ENCODE results near the gene TRIM4. TPM values are rescaled to one million over a fixed set of nuclear protein-coding genes. Genes with fewer than 3 reads are reported as not detected.
"Not testable (repeated sequence)": the region's sequence is repeated elsewhere in the genome, so short reads cannot be mapped to it uniquely, and the experiment has no call there.

The TRIM4 gene
- total RNA-seq, 1 donor from 2014 or later = 13.7 TPM

DNA sequence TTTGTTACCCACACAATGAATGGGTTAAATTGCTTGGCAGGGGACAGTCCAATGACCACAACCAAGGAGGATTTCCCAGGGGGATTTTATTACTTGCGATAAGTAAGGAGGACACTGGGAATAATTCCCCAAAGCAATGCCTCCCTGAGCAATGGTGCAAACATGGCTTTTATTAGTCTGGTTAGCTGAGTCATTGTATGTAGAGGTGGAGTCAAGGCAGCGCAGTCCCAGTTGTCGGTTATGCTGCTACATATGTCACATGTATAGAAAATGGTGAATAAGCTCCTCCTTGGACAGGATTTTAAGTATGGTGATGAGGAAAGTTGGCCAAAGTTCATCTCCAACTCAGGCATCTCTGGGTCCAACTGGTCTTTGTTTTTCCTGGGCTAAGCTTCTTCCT lies 3.9 kb upstream of the TRIM4 start:
- ATAC-seq = no peak
- no peak for DNase-seq (ENCODE audit: low spot score)

DNA sequence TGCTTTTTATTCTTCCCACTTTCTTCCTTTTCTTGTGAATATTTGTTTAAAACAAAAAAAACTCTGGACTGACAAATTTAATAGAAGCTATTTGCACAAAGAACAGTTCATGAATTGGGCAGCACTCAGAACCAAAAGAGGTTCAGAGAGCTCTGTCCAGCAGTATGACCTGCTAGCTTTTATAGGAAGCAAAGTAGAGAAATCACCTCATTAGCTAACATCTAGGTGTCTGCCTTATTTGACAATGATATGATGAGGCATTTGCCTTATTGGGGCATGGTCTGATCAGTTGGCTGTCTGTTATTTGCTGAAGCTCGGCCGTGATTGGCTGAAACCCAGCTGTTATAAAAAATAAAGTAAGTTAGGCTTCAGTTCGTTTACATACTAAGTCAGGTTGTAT lies 819 bp upstream of the TRIM4 start:
- no peak for DNase-seq (ENCODE audit: low spot score)
- no peak for ATAC-seq

DNA sequence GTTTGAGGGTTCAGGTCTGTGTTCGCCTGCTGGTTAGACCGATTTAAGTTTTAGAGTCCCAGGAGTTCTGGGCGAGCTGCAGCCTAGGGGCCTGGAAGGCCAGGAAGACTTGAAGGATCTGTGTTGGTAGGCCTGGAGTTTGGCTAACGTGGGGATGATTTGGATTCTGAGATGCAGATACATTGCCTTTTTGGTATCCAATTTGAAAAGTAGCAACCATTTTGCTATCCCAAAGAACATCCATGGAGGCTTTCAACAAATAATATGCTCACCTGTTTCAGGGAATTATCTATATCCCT lies 433 bp upstream of the TRIM4 start:
- ATAC-seq (no peak), DNase-seq (ENCODE audit: low spot score) (no peak)

DNA sequence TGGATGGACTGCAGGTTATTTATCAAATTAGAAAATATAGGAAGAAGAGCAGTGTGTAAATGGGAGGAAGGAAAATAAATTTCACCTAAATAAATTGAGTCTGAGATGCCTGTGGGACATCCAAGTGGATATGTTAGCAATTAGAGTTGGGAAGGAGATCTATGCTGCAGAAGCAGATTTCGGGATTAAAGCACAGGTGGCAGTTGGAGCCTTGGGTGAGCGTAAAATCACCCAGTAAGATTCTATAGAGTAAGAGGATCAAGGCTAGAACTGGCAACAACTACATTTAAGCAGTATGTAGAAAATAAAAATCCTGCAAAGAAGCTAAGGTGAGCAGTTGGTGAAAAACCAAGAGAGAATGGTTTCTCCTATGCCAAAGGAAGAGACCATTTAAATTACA lies 8.4 kb downstream of the TRIM4 start:
- ATAC-seq (no peak), DNase-seq (ENCODE audit: low spot score) (no peak)

DNA sequence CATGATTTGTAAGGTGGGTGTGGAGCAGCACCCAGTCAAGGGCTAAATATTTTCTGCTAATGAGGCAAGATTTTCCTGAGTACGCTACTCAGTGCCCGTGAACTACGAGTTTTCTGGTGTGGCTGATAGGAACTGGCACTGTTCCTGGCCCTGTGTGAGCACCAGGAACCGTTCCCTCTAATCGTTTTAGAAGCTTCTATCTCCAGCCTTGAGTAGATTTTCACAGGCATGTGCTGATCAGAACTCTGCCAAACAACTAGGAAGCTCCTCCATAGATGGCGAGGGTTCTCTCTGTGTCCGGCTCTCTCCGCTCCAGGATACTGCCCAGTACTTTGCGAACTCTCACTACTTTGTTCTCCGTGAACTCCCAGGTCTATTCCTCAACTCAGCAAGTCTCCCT lies 17.7 kb downstream of the TRIM4 start:
- no peak for DNase-seq (ENCODE audit: low spot score)
- peak; percentile 15 for ATAC-seq

DNA sequence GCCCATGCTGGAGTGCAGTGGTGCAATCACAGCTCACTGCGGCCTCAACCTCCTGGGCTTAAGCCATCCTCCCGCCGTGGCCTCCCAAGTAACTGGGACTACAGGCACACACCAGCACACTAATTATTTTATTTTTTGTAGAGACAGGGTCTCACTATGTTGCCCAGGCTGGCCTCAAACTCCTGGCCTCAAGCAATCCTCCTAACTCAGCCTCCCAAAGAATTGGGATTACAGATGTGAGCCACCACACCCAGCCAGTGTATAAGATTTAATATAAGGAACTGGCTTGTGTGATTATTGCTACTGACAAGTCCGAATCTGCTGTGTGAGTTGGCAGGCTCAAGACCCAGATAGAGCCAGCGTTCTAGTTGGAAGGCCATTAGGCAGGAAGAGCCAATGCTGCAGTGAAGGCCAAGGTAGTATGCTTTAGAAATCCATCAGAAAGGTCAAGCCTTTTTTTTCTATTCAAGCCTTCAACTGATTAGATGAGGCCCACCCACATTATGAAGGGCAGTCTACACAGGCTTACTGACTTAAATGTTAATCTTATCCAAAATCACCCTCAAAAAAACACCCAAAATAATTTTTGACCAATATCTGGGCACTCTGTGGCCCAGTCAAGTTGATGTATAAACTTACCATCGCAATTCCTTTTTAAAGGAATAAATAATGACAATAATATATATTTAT lies 19.4 kb downstream of the TRIM4 start:
- ATAC-seq (no peak), DNase-seq (ENCODE audit: low spot score) (no peak)

DNA sequence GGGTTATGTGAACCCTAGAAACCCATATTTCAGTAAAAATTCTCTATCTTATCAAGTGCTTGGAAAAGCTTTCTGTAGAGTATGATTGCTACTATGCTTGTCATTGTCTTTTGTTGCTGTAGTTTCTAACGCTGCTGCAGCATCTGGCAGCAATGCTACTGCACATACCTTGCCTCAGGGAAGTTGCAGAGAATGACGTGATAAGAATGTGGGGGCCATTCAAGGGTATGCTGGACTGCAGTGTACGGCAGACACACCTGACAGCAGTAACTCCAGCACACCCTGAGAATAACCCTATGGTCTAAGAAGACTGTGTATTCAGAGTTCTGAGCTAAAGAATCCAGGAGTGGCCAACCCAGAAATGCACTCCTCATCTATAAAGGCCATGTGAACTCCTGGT lies 20.5 kb downstream of the TRIM4 start:
- DNase-seq (ENCODE audit: low spot score) (no peak), ATAC-seq (no peak)

DNA sequence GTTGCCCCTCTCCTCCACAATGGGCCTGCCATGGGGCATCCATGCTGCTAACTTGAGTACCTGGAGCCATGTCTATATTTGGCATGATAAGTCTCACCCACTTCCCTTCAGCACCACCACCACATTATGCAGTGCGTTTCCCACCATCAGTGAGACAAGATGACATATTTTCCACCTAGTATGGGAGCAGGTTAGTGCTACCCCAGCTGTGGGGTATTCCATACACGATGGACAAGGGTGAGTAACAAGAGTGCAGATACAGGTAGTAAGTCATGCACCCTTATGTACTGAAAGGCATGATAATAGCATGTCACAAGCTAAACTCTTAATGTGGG lies 21.3 kb downstream of the TRIM4 start:
- ATAC-seq (no peak), DNase-seq (ENCODE audit: low spot score) (no peak)

DNA sequence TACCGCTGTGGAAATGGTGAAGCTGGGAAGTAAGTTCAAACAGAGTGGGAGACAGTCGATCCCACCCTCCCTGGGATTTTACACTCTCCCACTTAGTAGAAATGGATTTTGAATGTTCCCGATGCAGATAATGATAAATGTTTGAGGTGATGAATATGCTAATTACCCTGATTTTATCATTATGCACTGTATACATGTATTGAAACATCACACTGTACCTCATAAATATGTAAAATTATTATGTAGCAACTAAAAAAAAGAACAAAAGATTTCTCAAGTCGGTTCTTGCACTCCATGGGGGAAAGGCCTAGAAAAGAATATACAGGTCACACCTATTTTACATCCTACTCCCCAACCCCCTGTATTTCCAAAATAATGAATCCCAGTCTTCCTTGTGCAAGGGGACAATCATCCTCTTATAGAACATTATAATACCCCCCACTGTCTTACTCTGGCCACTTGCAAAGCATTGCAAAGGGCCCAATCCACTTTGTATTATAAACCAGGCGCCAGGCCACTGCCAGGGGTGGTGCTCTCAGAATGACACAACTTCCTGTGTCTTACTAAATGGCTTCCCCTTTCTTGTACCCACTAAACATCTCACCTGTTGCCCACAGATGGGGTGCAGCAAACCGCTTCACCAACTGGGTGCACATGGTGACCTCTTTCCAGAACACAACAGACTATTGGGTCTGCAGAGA lies 21.9 kb downstream of the TRIM4 start:
- DNase-seq (ENCODE audit: low spot score) (no peak), ATAC-seq (no peak)

DNA sequence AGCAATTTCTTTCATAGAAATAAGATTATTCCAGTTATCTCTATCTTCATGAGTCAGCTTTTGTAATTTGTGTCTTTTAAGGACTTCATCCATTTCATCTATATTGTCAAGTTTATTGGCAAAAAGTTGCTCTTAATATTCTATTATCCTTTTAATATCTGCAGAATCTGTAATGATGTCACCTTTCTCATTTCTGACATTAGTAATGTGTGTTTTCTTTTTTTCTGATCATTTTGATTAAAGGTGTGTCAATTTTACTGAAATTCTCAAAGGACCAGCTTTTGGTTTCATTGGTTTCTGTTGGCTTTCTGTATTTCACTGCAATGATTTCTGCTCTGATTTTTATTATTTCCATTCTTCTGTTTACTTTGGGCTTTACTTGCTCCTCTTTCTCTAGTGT lies 24.6 kb downstream of the TRIM4 start:
- no peak for ATAC-seq

DNA sequence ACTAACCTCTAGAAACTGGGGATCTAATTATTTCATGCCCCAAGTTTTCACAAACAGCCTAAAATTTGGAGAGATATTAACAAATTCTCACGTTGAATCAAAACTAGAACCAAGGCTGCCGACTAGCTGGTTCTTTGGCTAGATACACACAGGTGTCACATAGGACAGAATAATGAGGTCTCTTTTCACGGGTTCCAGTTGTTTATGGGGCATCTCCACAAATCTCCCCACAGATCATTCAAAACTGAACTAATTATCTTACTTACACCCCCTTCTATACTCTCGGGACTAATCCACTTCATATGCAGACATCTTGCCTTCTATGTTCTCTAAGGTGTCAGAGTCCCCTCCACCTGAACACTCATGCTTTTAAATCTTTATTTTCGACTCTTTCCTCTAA lies 26.1 kb downstream of the TRIM4 start:
- DNase-seq (ENCODE audit: low spot score) (no peak), ATAC-seq (no peak)

More for the DNA sequence above, 24.6 kb downstream of the TRIM4 start:
- no peak for DNase-seq (ENCODE audit: low spot score)

DNA sequence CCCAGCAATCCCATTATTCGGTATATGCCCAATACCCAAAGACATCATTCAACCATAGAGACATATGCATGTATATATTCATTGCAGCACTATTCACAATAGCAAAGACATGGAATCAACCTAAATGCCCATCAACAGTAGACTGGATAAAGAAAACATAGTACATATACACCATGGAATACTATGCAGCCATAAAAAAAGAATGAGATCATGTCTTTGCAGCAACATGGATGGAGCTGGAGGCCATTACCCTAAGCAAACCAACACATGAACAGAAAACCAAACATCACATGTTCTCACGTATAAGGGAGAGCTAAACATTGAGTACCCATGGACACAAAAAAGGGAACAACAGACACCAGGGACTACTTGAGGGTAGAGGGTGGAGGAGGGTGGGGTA lies 29.0 kb downstream of the TRIM4 start:
- ATAC-seq; DNase-seq (ENCODE audit: low spot score): not testable (repeated sequence)

DNA sequence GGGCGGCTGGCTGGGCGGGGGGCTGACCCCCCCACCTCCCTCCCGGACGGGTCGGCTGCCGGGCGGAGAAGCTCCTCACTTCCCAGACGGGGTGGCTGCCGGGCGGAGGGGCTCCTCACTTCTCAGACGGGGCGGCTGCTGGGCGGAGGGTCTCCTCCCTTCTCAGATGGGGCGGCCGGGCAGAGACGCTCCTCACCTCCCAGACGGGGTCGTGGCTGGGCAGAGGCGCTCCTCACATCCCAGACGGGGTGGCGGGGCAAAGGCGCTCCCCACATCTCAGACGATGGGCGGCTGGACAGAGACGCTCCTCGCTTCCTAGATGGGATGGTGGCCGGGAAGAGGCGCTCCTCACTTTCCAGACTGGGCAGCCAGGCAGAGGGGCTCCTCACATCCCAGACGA lies 31.0 kb downstream of the TRIM4 start:
- not testable (repeated sequence) for ATAC-seq; DNase-seq (ENCODE audit: low spot score)

DNA sequence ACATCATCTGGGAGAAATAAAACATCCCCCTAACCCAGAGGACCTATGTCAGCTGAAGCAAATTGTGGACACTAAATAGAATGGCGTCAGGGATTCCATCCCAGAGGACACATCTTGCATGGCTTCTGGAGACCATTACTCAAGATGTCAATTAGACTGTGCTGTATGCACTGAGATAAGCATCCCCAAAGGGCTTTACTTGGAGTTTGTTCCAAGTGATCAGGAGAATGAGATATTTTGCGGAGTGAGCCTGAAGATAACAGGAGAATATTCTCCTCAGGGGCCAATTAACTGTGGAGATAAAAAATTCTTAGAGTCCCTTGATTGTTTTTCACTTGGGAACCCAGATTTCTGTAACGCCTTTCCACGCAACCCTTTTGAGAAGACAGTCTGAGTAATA lies 38.0 kb downstream of the TRIM4 start:
- ATAC-seq = no peak
- no peak for DNase-seq (ENCODE audit: low spot score)

DNA sequence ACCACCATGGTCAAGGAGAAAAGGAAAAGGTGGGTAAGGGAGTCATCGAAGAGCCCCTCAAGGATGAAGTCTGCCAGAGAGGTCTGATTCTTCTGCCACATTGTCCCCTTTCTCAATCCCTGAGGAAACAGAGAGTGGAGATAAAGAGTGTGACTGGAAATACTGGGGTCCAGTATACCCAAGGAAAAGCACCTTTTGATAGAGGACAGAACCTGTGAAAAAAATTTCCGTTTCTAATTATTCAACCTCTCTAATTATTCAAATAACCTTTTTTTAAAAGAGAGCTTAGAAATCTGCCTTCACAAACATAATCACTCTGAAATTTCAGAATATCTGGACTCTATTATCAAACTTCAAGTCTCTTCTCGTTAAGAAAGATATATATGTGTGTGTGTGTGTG lies 42.4 kb downstream of the TRIM4 start, which contains the start of gene OR2AE1:
TSS of gene OR2AE1 (minus strand) at position 101 of the 400 bp plus-strand sequence. CDS start at position 101, 0 bp downstream.
- DNase-seq (ENCODE audit: low spot score) = no peak
- ATAC-seq = no peak

DNA sequence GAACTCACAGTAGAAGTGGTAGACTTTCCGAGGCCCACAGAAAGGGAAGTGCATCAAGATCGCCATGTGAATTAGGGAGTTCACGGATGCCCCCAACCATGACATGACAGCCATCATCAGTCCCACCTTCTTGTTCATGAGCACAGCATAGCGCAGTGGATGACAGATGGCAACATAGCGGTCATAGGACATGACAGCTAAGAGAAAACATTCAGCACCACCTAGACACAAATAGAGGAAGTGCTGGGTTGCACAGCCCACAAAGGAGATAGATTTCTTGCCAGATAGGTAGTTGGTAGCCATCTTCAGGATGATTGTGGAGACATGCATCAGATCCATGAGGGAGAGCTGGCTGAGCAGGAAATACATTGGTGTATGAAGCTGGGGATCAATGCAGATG lies 42.8 kb downstream of the TRIM4 start:
- no peak for DNase-seq (ENCODE audit: low spot score)
- no peak for ATAC-seq

DNA sequence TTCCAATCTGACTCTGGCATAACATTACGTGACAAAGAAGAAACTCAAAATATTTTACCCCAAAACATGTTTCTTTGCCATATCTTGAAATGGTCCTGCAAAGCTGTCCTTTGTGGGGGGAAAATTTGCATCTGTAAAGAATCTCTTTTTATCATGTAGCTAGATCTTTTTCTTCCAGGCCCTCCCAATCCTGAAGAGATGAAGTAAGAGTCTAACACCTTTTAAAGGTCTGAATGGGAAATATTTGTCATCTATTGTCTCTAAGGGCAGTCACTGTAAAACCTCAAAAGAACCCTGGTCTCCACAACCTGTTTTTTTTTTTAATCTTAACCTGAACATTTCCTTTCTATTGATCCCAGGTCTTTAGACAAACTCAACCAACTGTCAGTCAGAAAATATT lies 51.1 kb downstream of the TRIM4 start:
- no peak for ATAC-seq

DNA sequence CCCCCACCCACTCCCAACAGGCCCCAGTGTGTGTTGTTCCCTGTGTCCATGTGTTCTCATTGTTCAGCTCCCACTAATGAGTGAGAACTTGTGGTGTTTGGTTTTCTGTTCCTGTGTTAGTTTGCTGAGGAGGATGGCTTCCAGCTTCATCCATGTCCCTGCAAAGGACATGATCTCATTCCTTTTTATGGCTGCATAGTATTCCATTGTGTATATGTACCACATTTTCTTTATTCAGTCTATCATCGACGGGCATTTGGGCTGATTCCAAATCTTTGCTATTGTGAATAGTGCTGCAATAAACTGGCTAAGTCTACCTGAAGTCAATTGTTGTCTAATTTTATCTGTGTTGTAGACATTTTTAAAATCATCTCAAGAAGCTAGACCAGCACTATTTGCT lies 51.9 kb downstream of the TRIM4 start:
- ATAC-seq; DNase-seq (ENCODE audit: low spot score): not testable (repeated sequence)

More for the DNA sequence above, 51.1 kb downstream of the TRIM4 start:
- DNase-seq (ENCODE audit: low spot score) = no peak

DNA sequence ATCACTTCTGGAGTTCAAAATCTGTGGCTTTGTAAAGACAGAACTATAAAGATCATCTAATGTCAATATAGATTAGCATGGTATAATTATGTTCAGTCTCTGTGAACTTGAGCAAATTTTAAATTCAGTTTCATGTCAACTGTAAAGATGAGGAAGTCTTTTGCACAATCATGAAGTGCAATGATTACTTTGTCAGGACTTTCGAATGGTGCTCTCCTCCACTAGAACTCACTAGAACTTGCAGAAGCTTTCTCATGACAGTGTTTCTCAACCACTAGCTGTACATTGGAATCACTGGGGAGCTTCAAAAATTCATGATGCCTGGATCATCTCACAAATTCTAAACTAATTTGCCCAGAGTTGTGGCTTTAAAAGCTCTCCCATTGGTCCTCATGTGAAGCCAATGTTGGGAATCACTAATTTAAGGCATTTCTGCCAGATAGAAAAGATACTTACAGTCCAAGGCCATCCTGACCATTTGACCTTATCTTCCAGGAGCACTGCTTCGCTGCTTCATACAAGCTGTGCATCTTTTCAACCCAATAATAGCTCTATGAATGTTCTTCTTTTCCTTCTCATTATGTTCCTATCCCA lies 55.4 kb downstream of the TRIM4 start:
- ATAC-seq = no peak
- no peak for DNase-seq (ENCODE audit: low spot score)

DNA sequence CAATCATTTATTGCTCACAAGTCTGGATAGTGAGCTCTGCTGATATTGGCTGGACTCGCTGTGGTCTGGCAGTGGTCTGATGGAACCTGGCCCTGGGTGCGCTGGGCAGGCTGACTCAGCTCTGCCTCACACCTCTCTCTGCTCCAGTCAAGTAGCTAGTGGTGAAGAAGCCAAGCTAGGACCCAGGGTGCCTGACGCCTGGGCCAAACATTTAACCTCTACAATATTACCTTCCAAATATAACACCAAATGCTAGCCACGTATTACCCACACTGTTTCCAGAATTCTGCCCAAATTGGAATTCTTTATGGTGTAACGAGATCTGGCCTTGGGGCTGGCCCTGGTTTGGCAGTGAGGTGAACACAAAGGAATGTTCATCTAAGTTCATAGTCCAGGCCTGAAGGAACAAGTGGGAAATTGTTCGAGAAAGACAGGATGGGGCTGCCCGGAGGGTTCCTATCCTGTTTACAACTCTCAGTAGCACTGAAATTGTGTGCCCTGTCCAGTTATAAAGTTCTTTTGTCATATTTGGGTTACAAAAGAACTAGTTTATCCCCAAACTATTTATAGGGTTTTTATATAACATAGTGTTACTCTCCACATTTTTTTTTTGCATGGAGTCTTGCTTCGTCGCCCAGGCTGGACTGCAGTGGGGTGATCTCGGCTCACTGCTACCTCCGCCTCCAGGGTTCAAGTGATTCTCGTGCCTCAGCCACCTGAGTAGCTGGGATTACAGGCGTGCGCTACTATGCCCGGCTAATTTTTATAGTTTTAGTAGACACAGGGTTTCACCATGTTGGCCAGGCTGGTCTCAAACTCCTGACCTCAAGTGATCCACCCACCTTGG lies 58.8 kb downstream of the TRIM4 start:
- peak; percentile 82 for ATAC-seq

DNA sequence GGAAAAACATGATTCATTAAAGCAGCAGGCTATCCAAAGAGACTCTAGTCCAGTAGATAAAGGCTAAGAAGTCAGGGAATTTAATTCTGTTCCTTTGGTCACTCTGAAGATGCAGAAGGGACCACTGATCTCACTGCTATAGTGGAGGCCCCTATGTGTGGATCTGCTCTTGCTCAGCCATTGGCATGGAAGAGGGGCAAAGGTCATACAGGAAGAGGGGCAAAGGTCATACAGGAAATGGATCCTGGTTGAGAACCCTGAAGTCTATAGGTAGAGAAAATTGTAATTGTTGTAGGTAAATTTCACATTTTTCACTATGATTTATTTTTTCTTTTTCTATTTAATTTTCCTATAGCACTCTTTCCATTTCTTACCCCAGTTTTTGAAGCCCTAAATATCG lies 64.1 kb downstream of the TRIM4 start:
- ATAC-seq (no peak), DNase-seq (ENCODE audit: low spot score) (no peak)

More for the DNA sequence above, 58.8 kb downstream of the TRIM4 start:
- peak; percentile 48 for DNase-seq (ENCODE audit: low spot score)

All from left lobe of liver (tissue), 2 donors.